GM23338 (cell line): ENCODE measurements around the gene F12.

Experiments
- EZH2 ChIP-seq: fragments of 200-600 bp; sonication (generic); IDR thresholded peaks from one replicate; pipeline ENCODE4 v1.8.0; 2017; ENCODE audit warnings: antibody characterized with exemption, mild to moderate bottlenecking, low read depth; ENCODE audit not compliant: unreplicated experiment
- EZH2phosphoT487 ChIP-seq: fragments of 200-600 bp; sonication (generic); IDR thresholded peaks from one replicate; pipeline ENCODE4 v1.8.1; 2018; ENCODE audit warnings: antibody characterized with exemption; ENCODE audit not compliant: unreplicated experiment
- JUNB ChIP-seq: IDR thresholded peaks from one replicate; pipeline ENCODE4 v1.6.1; 2016; ENCODE audit warnings: antibody characterized with exemption; ENCODE audit not compliant: unreplicated experiment
- NANOG ChIP-seq: IDR thresholded peaks from 2 replicates; pipeline ENCODE4 v1.6.1; 2016; ENCODE audit warnings: antibody characterized with exemption, borderline replicate concordance
- POLR2AphosphoS5 ChIP-seq: IDR thresholded peaks from 2 replicates; pipeline ENCODE4 v1.6.1; 2016; ENCODE audit warnings: antibody characterized with exemption, low read depth
- STAT1 ChIP-seq: IDR thresholded peaks from one replicate; pipeline ENCODE4 v1.6.1; 2016; ENCODE audit warnings: antibody characterized with exemption; ENCODE audit not compliant: unreplicated experiment
- ZNF114 ChIP-seq: fragments of 250-450 bp; sonication (Bioruptor Pico); IDR thresholded peaks from 2 replicates; pipeline ENCODE4 v1.5.0; 2020; ENCODE audit warnings: mild to moderate bottlenecking, moderate library complexity
- TF ChIP-seq, protein P1 (sequence below), 2 experiments: fragments of 200-600 bp in 1 of 2; sonication (generic) in 1 of 2; conservative IDR thresholded peaks; 2 replicates each; pipeline versions ENCODE4 v1.5.1 to v1.6.1; 2016 to 2017; ENCODE audit warnings: antibody characterized with exemption in 2 of 2, low read depth in 2 of 2, mild to moderate bottlenecking in 2 of 2, moderate library complexity in 1 of 2
- TF ChIP-seq, protein P2 (sequence below): IDR thresholded peaks from one replicate; pipeline ENCODE4 v1.6.1; 2018; ENCODE audit warnings: antibody characterized with exemption; ENCODE audit not compliant: unreplicated experiment

GRCh38 chr5:177366528-177367322, 42.6 kb downstream of the F12 start:
- TF ChIP-seq EZH2 = no peak
- TF ChIP-seq, protein P1, sequence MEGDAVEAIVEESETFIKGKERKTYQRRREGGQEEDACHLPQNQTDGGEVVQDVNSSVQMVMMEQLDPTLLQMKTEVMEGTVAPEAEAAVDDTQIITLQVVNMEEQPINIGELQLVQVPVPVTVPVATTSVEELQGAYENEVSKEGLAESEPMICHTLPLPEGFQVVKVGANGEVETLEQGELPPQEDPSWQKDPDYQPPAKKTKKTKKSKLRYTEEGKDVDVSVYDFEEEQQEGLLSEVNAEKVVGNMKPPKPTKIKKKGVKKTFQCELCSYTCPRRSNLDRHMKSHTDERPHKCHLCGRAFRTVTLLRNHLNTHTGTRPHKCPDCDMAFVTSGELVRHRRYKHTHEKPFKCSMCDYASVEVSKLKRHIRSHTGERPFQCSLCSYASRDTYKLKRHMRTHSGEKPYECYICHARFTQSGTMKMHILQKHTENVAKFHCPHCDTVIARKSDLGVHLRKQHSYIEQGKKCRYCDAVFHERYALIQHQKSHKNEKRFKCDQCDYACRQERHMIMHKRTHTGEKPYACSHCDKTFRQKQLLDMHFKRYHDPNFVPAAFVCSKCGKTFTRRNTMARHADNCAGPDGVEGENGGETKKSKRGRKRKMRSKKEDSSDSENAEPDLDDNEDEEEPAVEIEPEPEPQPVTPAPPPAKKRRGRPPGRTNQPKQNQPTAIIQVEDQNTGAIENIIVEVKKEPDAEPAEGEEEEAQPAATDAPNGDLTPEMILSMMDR (conservative IDR thresholded peaks at IDR 0.05; ENCODE audit: low read depth in 2 of 2) = no peak
- TF ChIP-seq POLR2AphosphoS5 = peak; percentile 66
- no peak for TF ChIP-seq STAT1
- TF ChIP-seq, protein P2, sequence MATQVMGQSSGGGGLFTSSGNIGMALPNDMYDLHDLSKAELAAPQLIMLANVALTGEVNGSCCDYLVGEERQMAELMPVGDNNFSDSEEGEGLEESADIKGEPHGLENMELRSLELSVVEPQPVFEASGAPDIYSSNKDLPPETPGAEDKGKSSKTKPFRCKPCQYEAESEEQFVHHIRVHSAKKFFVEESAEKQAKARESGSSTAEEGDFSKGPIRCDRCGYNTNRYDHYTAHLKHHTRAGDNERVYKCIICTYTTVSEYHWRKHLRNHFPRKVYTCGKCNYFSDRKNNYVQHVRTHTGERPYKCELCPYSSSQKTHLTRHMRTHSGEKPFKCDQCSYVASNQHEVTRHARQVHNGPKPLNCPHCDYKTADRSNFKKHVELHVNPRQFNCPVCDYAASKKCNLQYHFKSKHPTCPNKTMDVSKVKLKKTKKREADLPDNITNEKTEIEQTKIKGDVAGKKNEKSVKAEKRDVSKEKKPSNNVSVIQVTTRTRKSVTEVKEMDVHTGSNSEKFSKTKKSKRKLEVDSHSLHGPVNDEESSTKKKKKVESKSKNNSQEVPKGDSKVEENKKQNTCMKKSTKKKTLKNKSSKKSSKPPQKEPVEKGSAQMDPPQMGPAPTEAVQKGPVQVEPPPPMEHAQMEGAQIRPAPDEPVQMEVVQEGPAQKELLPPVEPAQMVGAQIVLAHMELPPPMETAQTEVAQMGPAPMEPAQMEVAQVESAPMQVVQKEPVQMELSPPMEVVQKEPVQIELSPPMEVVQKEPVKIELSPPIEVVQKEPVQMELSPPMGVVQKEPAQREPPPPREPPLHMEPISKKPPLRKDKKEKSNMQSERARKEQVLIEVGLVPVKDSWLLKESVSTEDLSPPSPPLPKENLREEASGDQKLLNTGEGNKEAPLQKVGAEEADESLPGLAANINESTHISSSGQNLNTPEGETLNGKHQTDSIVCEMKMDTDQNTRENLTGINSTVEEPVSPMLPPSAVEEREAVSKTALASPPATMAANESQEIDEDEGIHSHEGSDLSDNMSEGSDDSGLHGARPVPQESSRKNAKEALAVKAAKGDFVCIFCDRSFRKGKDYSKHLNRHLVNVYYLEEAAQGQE = no peak
- TF ChIP-seq NANOG = no peak
- TF ChIP-seq ZNF114 = no peak
- TF ChIP-seq JUNB = no peak
- no peak for TF ChIP-seq EZH2phosphoT487
